Fibroblast of peridontal ligament (primary cell): ENCODE measurements around the gene LETM1.

Experiments
- DNase-seq: peaks from one replicate; pipeline ENCODE4 v3.0.0-alpha.2; 2010; ENCODE audit errors: extremely low read depth

LETM1 gene

GRCh38 chr4:1763070-1763549 lies 92.8 kb downstream of the LETM1 start:
- DNase-seq: no peak

DNA sequence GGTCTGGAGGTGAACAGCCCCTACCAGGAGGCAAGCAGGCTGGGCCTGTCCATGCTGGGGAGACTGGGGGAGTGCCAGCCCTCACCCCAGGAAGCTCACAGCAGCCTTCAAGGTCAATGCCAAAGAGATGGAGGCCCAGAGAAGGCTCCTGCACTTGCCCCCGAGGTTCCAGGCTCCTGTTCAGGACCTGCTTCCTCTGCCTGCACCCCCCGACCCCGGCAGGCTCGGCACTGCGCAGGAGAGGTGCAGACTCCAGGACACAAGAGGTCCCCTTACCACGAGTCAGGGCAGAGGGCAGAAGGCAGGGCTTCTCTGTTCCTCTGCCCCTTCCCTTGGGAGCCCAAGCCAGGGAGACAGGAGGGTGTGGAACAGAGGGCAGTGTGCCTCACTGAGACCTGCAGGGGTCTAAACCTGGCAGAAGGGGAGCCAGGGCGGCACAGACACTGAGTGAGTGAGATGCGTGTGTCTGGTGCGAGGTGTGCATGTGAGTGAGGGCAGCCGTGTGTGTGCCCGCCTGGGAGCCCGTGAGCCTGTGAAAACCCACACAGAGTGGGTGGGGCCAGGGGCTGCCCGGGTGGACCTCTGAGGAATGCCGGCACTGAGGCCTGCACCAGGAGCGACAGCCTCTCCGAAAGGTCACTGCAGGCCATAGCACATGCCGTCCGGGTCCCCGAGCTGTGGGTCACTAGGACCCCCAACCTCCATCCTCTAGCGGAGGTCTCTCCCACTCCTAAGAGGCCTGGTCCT lies 93.5 kb downstream of the LETM1 start:
- DNase-seq: no peak
